HepG2 (cell line): ENCODE data around the gene PODN. TPM values are rescaled to one million over a fixed set of nuclear protein-coding genes. Genes with fewer than 3 reads are reported as not detected.

Experiments
- ATF7 ChIP-seq, 2 experiments: fragments of 450-650 bp in 1 of 2; sonication (generic) in 1 of 2; formaldehyde crosslinking in 1 of 2; IDR thresholded peaks; 2 replicates each; pipeline versions ENCODE4 v1.4.0 to v1.6.1; 2016 to 2020; ENCODE audit warnings: antibody characterized with exemption in 1 of 2, mild to moderate bottlenecking in 1 of 2, missing genetic modification reagents in 1 of 2
- CENPT ChIP-seq: sonication (generic); formaldehyde crosslinking; IDR thresholded peaks from 2 replicates; pipeline ENCODE4 v1.8.0; 2022; ENCODE audit warnings: low read depth, mild to moderate bottlenecking, moderate library complexity, missing genetic modification reagents
- CREB1 ChIP-seq, 2 experiments: fragments of 450-650 bp in 1 of 2; IDR thresholded peaks; 2 replicates each; pipeline ENCODE4 v1.6.1; 2016 to 2017; ENCODE audit warnings: control low read depth in 1 of 2, mild to moderate bottlenecking in 1 of 2, missing compliant biosample characterization in 1 of 2, missing genetic modification characterization in 1 of 2
- ETV5 ChIP-seq: IDR thresholded peaks from 2 replicates; pipeline ENCODE4 v1.6.1; 2018; ENCODE audit warnings: missing biosample characterization, missing genetic modification reagents, inconsistent platforms, borderline replicate concordance
- MBD4 ChIP-seq: IDR thresholded peaks from 2 replicates; pipeline ENCODE4 v1.6.1; 2012; ENCODE audit warnings: low read length, inconsistent platforms, borderline replicate concordance
- MBNL3 ChIP-seq: fragments of 250-450 bp; sonication (Bioruptor Pico); conservative IDR thresholded peaks from 2 replicates; pipeline ENCODE4 v1.8.0; 2022; ENCODE audit warnings: mild to moderate bottlenecking, inconsistent platforms
- MTA1 ChIP-seq: sonication (generic); formaldehyde crosslinking; IDR thresholded peaks from 2 replicates; pipeline ENCODE4 v1.4.0; 2020; ENCODE audit warnings: missing genetic modification reagents, mild to moderate bottlenecking, borderline replicate concordance
- NR3C1 ChIP-seq: sonication (generic); formaldehyde crosslinking; IDR thresholded peaks from 2 replicates; pipeline ENCODE4 v1.4.0; 2020; ENCODE audit warnings: missing genetic modification reagents
- NRL ChIP-seq: sonication (generic); formaldehyde crosslinking; IDR thresholded peaks from 2 replicates; pipeline ENCODE4 v1.5.0; 2020; ENCODE audit warnings: missing genetic modification reagents, mild to moderate bottlenecking, moderate library complexity, borderline replicate concordance
- PHF5A ChIP-seq: IDR thresholded peaks from one replicate; pipeline ENCODE4 v1.6.1; 2018; ENCODE audit warnings: low read depth, missing genetic modification reagents; ENCODE audit not compliant: unreplicated experiment
- RNF2 ChIP-seq: fragments of 450-650 bp; conservative IDR thresholded peaks from 2 replicates; pipeline ENCODE4 v1.6.1; 2016; ENCODE audit warnings: low read depth
- ZNF790 ChIP-seq: sonication (generic); formaldehyde crosslinking; IDR thresholded peaks from 2 replicates; pipeline ENCODE4 v1.8.0; 2022; ENCODE audit warnings: missing genetic modification reagents, mild to moderate bottlenecking, borderline replicate concordance
- ZNF792 ChIP-seq: IDR thresholded peaks from 2 replicates; pipeline ENCODE4 v1.6.1; 2016
- polyA plus RNA-seq, 8 experiments: library from polyadenylated mRNA; depleted of rRNA in 3 of 8; stranded (reverse) in 7 of 8; unstranded in 1 of 8; fragments of >200 nt; fragmentation: Illumina TruSeq in 4 of 8; extraction: Trizol in 4 of 8; gene quantifications; 2 replicates each; pipeline versions ENCODE4 v1.2.1 to v1.2.3, GENCODE V29; 2011 to 2016; ENCODE audit warnings: low read depth in 4 of 8, missing spikeins in 1 of 8, mixed read lengths in 1 of 8; ENCODE audit not compliant: insufficient read depth in 1 of 8
- total RNA-seq, 5 experiments: library from RNA; depleted of rRNA; stranded (reverse); fragments of >200 nt; fragmentation: Illumina TruSeq; extraction: Trizol; gene quantifications; 2 replicates each; pipeline ENCODE4 v1.2.3, GENCODE V29; 2016; ENCODE audit warnings: low read depth in 1 of 5
- TF ChIP-seq, protein P1 (sequence below): IDR thresholded peaks from 2 replicates; pipeline ENCODE4 v1.6.1; 2016; ENCODE audit warnings: low read depth, control low read depth
- TF ChIP-seq, protein P2 (sequence below): sonication (generic); formaldehyde crosslinking; IDR thresholded peaks from 2 replicates; pipeline ENCODE4 v1.4.0; 2020; ENCODE audit warnings: missing genetic modification reagents
- TF ChIP-seq, protein P3 (sequence below): sonication (generic); formaldehyde crosslinking; IDR thresholded peaks from 2 replicates; pipeline ENCODE4 v1.5.0; 2020; ENCODE audit warnings: mild to moderate bottlenecking, missing genetic modification reagents
- TF ChIP-seq, protein P4 (sequence below): sonication (generic); formaldehyde crosslinking; IDR thresholded peaks from 2 replicates; pipeline ENCODE4 v1.5.1; 2020; ENCODE audit warnings: missing genetic modification reagents, mild to moderate bottlenecking, borderline replicate concordance
- TF ChIP-seq, protein P5 (sequence below): sonication (generic); formaldehyde crosslinking; IDR thresholded peaks from 2 replicates; pipeline ENCODE4 v1.8.0; 2022; ENCODE audit warnings: missing genetic modification reagents, mild to moderate bottlenecking, inconsistent platforms, borderline replicate concordance
- TF ChIP-seq, protein P6 (sequence below): sonication (generic); formaldehyde crosslinking; IDR thresholded peaks from 2 replicates; pipeline ENCODE4 v1.5.0; 2020; ENCODE audit warnings: mild to moderate bottlenecking, missing genetic modification reagents

Gene PODN
- total and polyA plus RNA-seq, 2 of the 13 experiments (the other 11 are each of a cell fraction or from before 2014, with no cell fraction given) = 0.13 TPM; not detected in 1

DNA sequence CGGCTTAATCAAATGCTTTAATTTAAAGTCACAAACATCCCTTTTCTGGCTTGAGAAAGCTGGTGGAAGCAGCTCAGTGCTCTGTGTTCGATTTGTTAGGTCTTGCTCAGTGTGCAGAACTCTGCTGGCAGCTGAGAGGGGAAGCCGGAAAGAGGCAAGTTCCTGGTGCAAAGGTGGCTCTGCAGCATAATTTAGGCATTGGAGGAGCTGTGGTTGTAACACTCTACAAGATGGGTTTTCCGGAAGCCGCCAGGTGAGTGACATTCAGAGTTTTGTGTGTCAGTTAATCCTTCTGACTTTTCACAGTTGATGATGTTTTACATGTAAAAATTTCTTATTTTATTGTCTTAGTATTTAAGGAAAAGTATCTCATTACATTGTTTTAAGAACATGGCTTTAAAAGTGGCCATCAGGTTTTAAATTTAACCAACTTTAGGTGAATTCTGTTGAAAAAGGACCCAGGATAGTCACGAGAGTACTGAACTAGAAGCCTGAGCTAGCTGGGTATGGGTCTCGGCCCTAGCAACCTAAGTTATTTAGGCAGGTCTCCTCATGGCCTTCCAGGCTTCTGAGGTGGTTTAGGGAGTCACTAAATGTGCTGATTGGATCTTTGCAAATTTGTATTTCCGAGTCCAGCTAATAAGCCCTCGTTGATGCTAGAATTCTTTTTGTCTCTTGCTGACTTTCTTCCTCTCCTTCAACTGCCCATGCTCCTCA, 47.1 kb upstream of the PODN start (continued):
- TF ChIP-seq, protein P1, sequence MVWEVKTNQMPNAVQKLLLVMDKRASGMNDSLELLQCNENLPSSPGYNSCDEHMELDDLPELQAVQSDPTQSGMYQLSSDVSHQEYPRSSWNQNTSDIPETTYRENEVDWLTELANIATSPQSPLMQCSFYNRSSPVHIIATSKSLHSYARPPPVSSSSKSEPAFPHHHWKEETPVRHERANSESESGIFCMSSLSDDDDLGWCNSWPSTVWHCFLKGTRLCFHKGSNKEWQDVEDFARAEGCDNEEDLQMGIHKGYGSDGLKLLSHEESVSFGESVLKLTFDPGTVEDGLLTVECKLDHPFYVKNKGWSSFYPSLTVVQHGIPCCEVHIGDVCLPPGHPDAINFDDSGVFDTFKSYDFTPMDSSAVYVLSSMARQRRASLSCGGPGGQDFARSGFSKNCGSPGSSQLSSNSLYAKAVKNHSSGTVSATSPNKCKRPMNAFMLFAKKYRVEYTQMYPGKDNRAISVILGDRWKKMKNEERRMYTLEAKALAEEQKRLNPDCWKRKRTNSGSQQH (CRISPR knock-in tag) = peak; percentile 74; the same call in 1 of the 2 replicates
- TF ChIP-seq CENPT (CRISPR knock-in tag) = no peak
- TF ChIP-seq NR3C1 (CRISPR knock-in tag) = no peak
- TF ChIP-seq, protein P2, sequence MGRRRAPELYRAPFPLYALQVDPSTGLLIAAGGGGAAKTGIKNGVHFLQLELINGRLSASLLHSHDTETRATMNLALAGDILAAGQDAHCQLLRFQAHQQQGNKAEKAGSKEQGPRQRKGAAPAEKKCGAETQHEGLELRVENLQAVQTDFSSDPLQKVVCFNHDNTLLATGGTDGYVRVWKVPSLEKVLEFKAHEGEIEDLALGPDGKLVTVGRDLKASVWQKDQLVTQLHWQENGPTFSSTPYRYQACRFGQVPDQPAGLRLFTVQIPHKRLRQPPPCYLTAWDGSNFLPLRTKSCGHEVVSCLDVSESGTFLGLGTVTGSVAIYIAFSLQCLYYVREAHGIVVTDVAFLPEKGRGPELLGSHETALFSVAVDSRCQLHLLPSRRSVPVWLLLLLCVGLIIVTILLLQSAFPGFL (CRISPR knock-in tag) = no peak
- no peak for TF ChIP-seq MBD4
- TF ChIP-seq ZNF790 (CRISPR knock-in tag) = no peak
- no peak for TF ChIP-seq RNF2
- TF ChIP-seq, protein P3, sequence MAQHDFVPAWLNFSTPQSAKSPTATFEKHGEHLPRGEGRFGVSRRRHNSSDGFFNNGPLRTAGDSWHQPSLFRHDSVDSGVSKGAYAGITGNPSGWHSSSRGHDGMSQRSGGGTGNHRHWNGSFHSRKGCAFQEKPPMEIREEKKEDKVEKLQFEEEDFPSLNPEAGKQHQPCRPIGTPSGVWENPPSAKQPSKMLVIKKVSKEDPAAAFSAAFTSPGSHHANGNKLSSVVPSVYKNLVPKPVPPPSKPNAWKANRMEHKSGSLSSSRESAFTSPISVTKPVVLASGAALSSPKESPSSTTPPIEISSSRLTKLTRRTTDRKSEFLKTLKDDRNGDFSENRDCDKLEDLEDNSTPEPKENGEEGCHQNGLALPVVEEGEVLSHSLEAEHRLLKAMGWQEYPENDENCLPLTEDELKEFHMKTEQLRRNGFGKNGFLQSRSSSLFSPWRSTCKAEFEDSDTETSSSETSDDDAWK (CRISPR knock-in tag) = no peak
- TF ChIP-seq ETV5 (CRISPR knock-in tag) = peak; percentile 95
- TF ChIP-seq ZNF792 (CRISPR knock-in tag) = 0 out of 2 replicates have a peak, but pooled peaks have one; percentile 46
- no peak for TF ChIP-seq ATF7 (IDR thresholded peaks at IDR 0.05)
- TF ChIP-seq ATF7 (CRISPR knock-in tag; IDR thresholded peaks at IDR 0.05) = no peak
- TF ChIP-seq MTA1 (CRISPR knock-in tag) = no peak
- TF ChIP-seq, protein P4, sequence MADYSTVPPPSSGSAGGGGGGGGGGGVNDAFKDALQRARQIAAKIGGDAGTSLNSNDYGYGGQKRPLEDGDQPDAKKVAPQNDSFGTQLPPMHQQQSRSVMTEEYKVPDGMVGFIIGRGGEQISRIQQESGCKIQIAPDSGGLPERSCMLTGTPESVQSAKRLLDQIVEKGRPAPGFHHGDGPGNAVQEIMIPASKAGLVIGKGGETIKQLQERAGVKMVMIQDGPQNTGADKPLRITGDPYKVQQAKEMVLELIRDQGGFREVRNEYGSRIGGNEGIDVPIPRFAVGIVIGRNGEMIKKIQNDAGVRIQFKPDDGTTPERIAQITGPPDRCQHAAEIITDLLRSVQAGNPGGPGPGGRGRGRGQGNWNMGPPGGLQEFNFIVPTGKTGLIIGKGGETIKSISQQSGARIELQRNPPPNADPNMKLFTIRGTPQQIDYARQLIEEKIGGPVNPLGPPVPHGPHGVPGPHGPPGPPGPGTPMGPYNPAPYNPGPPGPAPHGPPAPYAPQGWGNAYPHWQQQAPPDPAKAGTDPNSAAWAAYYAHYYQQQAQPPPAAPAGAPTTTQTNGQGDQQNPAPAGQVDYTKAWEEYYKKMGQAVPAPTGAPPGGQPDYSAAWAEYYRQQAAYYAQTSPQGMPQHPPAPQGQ (CRISPR knock-in tag) = no peak
- TF ChIP-seq, protein P5, sequence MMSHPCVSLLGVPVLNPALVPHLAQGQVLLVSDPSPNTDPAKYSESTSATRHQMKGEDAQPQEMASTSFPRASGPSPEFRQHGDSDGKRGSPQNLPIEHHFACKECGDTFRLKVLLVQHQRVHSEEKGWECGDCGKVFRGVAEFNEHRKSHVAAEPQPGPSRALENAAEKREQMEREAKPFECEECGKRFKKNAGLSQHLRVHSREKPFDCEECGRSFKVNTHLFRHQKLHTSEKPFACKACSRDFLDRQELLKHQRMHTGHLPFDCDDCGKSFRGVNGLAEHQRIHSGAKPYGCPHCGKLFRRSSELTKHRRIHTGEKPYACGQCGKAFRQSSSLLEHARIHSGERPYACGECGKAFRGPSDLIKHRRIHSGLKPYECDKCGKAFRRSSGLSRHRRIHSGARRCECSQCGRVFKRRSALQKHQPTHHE (CRISPR knock-in tag) = no peak
- peak; percentile 80 for TF ChIP-seq PHF5A (CRISPR knock-in tag)
- TF ChIP-seq, protein P6, sequence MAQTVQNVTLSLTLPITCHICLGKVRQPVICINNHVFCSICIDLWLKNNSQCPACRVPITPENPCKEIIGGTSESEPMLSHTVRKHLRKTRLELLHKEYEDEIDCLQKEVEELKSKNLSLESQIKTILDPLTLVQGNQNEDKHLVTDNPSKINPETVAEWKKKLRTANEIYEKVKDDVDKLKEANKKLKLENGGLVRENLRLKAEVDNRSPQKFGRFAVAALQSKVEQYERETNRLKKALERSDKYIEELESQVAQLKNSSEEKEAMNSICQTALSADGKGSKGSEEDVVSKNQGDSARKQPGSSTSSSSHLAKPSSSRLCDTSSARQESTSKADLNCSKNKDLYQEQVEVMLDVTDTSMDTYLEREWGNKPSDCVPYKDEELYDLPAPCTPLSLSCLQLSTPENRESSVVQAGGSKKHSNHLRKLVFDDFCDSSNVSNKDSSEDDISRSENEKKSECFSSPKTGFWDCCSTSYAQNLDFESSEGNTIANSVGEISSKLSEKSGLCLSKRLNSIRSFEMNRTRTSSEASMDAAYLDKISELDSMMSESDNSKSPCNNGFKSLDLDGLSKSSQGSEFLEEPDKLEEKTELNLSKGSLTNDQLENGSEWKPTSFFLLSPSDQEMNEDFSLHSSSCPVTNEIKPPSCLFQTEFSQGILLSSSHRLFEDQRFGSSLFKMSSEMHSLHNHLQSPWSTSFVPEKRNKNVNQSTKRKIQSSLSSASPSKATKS (CRISPR knock-in tag) = no peak
- no peak for TF ChIP-seq MBNL3
- TF ChIP-seq NRL (CRISPR knock-in tag) = no peak
- no peak for TF ChIP-seq CREB1 (IDR thresholded peaks at IDR 0.05)
- TF ChIP-seq CREB1 (CRISPR knock-in tag; IDR thresholded peaks at IDR 0.05) = peak; percentile 87
